ENCODE results near the gene GRK4.

DNA sequence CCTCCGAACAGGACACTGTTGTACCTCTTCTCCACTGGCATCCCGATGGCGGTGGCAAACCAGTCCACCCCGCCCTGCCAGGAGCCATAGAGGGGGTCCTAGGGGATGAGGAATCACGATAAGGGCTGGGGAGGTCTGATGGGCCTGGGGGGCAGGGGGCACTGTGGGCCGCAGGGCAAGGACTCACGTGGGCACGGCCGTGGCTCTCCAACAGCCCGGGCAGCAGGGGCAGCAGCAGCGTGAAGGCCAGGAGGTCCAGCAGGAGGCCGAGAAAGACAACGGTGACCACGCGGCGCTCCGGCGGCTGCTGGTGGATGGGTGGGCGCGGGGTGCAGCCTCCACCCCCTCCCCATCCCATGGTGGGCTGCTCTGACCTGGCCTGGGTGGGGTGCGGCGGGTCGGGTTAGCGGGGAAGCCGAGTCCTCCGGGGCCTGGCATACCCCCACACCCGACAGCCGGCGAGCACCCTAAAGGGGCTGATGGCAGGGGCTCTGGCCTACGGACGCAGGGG, 29.8 kb upstream of the GRK4 start:
- TF ChIP-seq, protein P1, sequence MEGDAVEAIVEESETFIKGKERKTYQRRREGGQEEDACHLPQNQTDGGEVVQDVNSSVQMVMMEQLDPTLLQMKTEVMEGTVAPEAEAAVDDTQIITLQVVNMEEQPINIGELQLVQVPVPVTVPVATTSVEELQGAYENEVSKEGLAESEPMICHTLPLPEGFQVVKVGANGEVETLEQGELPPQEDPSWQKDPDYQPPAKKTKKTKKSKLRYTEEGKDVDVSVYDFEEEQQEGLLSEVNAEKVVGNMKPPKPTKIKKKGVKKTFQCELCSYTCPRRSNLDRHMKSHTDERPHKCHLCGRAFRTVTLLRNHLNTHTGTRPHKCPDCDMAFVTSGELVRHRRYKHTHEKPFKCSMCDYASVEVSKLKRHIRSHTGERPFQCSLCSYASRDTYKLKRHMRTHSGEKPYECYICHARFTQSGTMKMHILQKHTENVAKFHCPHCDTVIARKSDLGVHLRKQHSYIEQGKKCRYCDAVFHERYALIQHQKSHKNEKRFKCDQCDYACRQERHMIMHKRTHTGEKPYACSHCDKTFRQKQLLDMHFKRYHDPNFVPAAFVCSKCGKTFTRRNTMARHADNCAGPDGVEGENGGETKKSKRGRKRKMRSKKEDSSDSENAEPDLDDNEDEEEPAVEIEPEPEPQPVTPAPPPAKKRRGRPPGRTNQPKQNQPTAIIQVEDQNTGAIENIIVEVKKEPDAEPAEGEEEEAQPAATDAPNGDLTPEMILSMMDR (IDR thresholded peaks at IDR 0.05; ENCODE audit: low read depth, low read length): no peak
- TF ChIP-seq EZH2phosphoT487 (IDR thresholded peaks at IDR 0.05; ENCODE audit: low read depth): no peak
